Measurements from ENCODE around the gene RPE.

RPE gene

DNA sequence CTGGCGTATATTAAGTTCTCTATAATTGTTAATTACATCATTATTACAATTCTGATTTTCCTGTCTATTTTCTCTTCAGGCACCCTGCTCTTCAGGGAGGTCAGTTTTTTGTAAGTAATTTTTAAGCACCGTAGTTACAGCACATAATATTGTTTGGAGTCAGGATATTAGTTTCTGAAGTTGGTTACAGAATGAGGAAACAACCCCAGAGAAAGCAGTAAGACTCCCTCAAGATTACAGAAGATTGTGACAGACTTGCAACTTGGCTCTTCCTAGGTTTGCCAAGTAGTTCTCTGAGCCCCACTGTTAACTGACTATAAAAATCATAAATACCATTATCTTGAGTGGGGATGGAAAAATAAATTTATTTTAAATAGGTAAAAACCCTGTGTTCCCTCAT lies 921 bp downstream of the RPE start:
- DNase-seq = no peak

GRCh38 chr2:210004881-210005280 lies 2.4 kb downstream of the RPE start:
- no peak for DNase-seq

DNA sequence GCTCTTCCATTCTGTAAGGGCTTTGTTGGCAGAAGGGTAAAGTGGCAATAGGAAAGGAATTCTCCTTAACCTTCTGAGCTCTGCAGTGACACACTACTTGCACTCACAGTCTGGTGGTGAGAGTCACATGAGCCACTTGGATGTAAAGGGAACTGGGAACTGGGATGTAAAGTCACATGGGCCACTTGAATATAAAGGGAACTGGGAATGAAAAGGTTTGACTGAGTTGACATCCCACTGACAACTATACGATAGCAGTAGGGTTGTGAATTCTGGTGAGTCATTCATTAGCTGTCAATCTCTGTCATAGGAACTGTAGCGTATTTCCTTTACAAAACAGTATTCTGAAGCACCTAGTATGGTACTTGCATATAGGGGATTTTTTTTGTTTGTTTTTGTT lies 5.5 kb downstream of the RPE start:
- no peak for DNase-seq

- DNase-seq = no peak
Observed at GRCh38 chr2:210009126-210009525, 6.7 kb downstream of the RPE start.

DNA sequence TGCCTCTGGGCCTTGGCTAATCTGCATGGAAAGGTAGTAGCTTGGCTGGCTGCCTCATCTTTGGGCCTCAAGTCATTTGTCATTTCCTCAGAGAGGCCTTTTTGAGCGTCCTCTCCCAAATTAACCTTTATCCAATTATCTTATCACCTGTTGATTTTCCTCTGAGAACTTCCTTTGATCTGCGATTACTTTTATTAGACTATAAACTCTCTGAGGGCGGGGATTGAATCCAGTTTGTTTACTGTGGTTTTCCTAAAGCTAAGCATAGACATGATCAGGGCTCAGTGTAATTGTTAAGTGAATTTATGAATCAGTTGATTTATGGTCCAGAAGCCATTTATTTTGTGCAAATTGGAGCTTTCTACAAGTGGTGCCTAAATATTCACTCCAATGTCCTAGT lies 7.5 kb downstream of the RPE start:
- DNase-seq = no peak

DNA sequence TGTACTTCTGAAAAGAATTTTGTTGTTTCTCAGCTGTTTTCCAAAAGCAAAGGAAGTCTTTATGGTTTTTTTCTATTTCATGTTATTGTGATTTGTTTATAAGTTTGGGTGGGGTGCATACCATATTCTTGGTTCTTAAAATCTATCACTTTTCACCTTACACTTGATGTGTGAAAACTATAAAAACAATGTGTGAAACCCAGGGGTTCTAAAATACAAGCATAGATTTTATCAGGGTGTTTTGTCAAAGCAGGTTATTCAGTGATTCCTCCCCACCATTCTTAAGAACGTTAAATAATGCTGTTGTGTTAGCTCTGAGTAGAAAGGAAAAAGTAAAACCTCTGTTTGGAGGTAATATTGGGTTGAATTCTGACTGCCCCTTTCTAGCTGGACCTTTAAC lies 17.7 kb downstream of the RPE start:
- no peak for DNase-seq

DNA sequence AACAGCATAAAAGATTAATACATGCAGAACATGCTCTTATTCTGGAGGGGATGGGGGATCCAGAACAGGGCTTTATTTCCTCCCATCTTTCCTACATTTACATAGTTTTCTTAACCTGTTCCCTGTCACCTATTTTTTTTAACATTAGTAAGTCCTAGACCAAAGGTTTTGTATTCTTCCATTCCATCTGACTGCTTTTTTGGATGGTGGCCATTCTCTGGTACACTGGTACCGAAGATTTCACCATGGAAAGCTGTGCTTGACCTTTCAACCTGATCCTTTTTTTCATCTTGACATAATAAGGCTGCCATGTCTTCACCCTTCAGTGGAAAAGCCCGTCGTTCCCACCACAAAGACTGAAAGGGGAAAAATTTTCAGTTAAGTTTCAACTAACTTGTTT lies 20.4 kb downstream of the RPE start:
- DNase-seq = no peak

DNA sequence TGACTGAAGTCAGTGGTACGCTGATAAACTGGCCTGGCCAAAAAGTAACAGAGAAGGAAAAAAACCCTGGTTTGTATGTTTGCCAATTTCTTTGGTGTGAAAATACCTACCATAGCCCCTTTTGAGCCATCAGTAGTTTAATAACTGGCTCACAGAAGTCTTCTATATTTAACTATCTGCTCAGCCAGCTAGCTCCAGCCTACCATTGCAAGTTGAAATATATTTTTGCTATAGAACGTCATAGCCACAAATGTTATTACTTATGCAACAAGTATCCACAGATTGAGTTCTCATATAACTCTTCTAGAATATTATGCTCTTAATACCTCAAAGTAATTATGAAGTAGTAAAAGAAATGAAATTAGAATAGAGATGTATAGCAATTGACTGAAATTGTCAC lies 25.2 kb downstream of the RPE start:
- no peak for DNase-seq

- no peak for DNase-seq
Observed at GRCh38 chr2:210028178-210028577, 25.7 kb downstream of the RPE start.

DNA sequence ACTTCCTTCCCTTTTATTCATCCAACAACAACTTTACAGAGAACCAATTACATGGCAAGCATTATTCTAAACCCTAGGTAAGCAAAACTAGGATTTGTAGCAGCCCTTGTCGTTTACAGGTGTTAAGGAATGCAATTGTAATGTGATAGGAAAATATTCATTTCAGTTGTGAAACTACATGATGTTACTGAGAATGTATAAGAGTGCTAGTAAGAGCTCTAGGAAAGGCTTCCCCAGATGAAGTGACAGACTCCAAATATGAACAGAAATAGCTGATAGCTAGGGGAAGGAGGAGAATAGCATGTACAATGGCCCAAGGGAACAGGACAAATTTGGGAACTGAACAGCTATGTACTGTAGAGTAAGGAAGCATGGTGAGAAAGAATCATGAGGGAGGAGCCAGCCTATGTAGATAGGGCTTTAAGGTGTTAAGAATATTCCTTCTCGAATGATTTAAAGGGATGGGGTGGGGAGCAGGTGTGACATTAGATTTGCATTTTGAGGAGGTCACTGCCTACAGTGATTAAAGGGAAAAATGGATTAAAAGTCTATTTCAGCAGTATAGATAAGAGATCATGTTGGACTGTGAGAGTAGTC lies 31.7 kb downstream of the RPE start:
- DNase-seq = no peak

- no peak for DNase-seq
Observed at GRCh38 chr2:210035679-210036078, 33.2 kb downstream of the RPE start.

- no peak for DNase-seq
Observed at GRCh38 chr2:210038078-210038477, 35.6 kb downstream of the RPE start.

DNA sequence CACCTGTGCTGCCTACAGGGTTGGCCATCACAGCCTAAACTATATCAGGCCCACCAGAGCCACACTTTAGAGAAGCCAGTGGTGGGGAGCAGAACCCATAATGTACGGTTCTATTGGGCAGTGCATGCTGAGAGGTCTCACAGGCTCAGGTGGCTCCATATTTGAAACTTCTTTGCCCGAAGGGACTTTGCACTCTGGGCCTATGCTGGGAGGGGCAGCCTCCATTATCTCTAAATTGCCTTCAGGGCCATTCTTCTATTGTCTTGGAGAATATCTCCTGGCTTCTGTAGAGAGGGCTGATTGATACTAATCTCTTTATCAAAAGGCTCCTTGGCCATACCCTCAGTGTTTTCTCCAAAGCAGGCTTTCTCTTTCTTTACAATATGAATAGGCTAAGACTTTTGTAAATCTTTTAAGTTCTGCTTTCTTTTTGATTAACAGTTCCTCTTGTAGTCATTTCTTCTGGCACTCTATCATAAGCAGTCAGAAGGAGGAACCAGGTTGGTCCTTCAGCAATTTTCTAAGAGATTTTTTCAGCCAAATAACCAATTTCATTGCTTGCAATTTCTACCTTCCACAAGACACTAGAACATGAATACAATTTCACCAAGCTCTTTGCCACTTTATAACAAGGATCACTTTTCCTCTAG lies 44.5 kb downstream of the RPE start:
- DNase-seq = no peak

DNA sequence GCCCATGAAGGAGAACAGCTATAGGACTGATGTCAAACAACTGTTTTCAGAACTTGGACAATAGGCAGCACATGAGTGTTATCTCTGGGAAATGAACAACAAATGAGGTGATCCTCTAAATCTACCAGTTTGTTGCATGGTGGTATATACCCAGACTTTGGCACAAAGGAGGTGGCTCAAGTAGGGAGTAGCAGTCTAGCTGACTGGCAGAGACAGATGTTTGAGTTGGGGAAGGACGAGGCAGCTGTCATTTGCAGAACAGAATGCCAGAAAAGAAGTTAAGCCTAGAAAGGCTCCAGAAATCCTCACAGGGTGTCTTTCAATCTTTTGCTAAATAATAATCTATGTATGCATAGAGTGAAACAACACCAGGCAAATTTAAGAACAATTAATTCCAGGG lies 47.4 kb downstream of the RPE start:
- DNase-seq = no peak

- no peak for DNase-seq
Observed at GRCh38 chr2:210050885-210051284, 48.4 kb downstream of the RPE start.

GRCh38 chr2:210054696-210055095 lies 52.3 kb downstream of the RPE start:
- no peak for DNase-seq

- no peak for DNase-seq
Observed at GRCh38 chr2:210055825-210056224, 53.4 kb downstream of the RPE start.

GRCh38 chr2:210063306-210063705 lies 60.9 kb downstream of the RPE start:
- no peak for DNase-seq

Data from activated effector memory CD4-positive, alpha-beta T cell treated with Interleukin-2 at 50 U/mL for 16 hours (primary cell).